NT2/D1 (cell line): Measurements from ENCODE around the gene AHRR.

Source experiments
- SUZ12 ChIP-seq: IDR thresholded peaks from 2 replicates; pipeline ENCODE4 v1.6.1; 2011; ENCODE audit not compliant: insufficient read length, insufficient read depth; ENCODE audit errors: extremely low read depth
- YY1 ChIP-seq: IDR thresholded peaks from 2 replicates; pipeline ENCODE4 v1.6.1; 2011; ENCODE audit not compliant: insufficient read length, insufficient read depth

GRCh38 chr5:420632-421286 is 99.2 kb downstream of the AHRR start:
- no peak for TF ChIP-seq SUZ12
- no peak for TF ChIP-seq YY1
